Measurements from ENCODE around the gene REPS1. TPM values are rescaled to one million over a fixed set of nuclear protein-coding genes. Genes with fewer than 3 reads are reported as not detected.

The REPS1 gene
- total RNA-seq, 1 experiment from 2014 or later: 63.4 TPM

GRCh38 chr6:138970856-138971425 lies 17.1 kb downstream of the REPS1 start:
- DNase-seq (ENCODE audit: low spot score): peak; percentile 79
- intact Hi-C loops (cut with micrococcal nuclease; ENCODE audit: unreplicated experiment): no loop called here
- BruUV-seq (replicated peaks): no TSS peak
- no peaks in the 10 kb centered on the region for H3K27me3 ChIP-seq (replicated peaks; ENCODE audit: insufficient read depth, low read depth, low read length, poor library complexity)
- H3K4me1 ChIP-seq (ENCODE audit: insufficient read depth, low read length, poor library complexity, severe bottlenecking): peaks cover 44% of the 10 kb centered on the region
- H3K36me3 ChIP-seq (ENCODE audit: insufficient read depth, low read length, poor library complexity, severe bottlenecking): no peaks in the 10 kb centered on the region
- ChIA-PET POLR2A (ENCODE audit: low non-redundant PET) (interaction anchor here (0.7 kb wide), 1 partner anchor 198 kb away, joined by 3 read pairs; the partner anchor contains the start of gene CCDC28A), CTCF (no interaction called here)
- no peak overlapping the region for H3K4me3 ChIP-seq (ENCODE audit: low read depth, low read length, poor library complexity, severe bottlenecking)
- H3K27ac ChIP-seq (ENCODE audit: low read depth, low read length, poor library complexity, severe bottlenecking): peak overlapping the region; percentile 63
- no peak for TF ChIP-seq EZH2 (IDR thresholded peaks at IDR 0.05; ENCODE audit: borderline replicate concordance, low read depth, low read length, poor library complexity, severe bottlenecking)
- TF ChIP-seq CTCF (conservative IDR thresholded peaks at IDR 0.05; ENCODE audit: low read depth, low read length): no peak
- no peaks in the 10 kb centered on the region for H3K9me3 ChIP-seq (ENCODE audit: low read depth, low read length, poor library complexity, severe bottlenecking)

- intact Hi-C loops (cut with micrococcal nuclease; ENCODE audit: unreplicated experiment): no loop called here
- BruUV-seq (replicated peaks): no TSS peak
- POLR2A ChIA-PET (ENCODE audit: low non-redundant PET): interaction anchor here (0.7 kb wide), 1 partner anchor 1722 kb away, joined by 9 read pairs; no protein-coding TSS in a partner anchor
Observed at GRCh38 chr6:138970159-138970558, 17.9 kb downstream of the REPS1 start.

GRCh38 chr6:138966870-138967269 lies 21.2 kb downstream of the REPS1 start:
- no peaks in the 10 kb centered on the region for H3K9me3 ChIP-seq (ENCODE audit: low read depth, low read length, poor library complexity, severe bottlenecking)
- no peak for DNase-seq (ENCODE audit: low spot score)
- peaks cover 20% of the 10 kb centered on the region for H3K4me1 ChIP-seq (ENCODE audit: insufficient read depth, low read length, poor library complexity, severe bottlenecking)
- no peak overlapping the region for H3K4me3 ChIP-seq (ENCODE audit: low read depth, low read length, poor library complexity, severe bottlenecking)
- no TSS peak for BruUV-seq (replicated peaks)
- CTCF ChIA-PET: no interaction called here
- intact Hi-C loops (cut with micrococcal nuclease; ENCODE audit: unreplicated experiment): no loop called here
- H3K27ac ChIP-seq (ENCODE audit: low read depth, low read length, poor library complexity, severe bottlenecking): no peak overlapping the region
- H3K27me3 ChIP-seq (replicated peaks; ENCODE audit: insufficient read depth, low read depth, low read length, poor library complexity): no peaks in the 10 kb centered on the region
- no peak for TF ChIP-seq EZH2 (IDR thresholded peaks at IDR 0.05; ENCODE audit: borderline replicate concordance, low read depth, low read length, poor library complexity, severe bottlenecking)
- TF ChIP-seq CTCF (conservative IDR thresholded peaks at IDR 0.05; ENCODE audit: low read depth, low read length): no peak
- no peaks in the 10 kb centered on the region for H3K36me3 ChIP-seq (ENCODE audit: insufficient read depth, low read length, poor library complexity, severe bottlenecking)
- POLR2A ChIA-PET (ENCODE audit: low non-redundant PET): no interaction called here

More at GRCh38 chr6:138970159-138970558, 17.9 kb downstream of the REPS1 start:
- Histone ChIP-seq H3K9me3 (ENCODE audit: low read depth, low read length, poor library complexity, severe bottlenecking) (no peaks in the 10 kb centered on the region), H3K27ac (ENCODE audit: low read depth, low read length, poor library complexity, severe bottlenecking) (peak overlapping the region; percentile 63), H3K36me3 (ENCODE audit: insufficient read depth, low read length, poor library complexity, severe bottlenecking) (no peaks in the 10 kb centered on the region), H3K4me3 (ENCODE audit: low read depth, low read length, poor library complexity, severe bottlenecking) (no peak overlapping the region), H3K4me1 (ENCODE audit: insufficient read depth, low read length, poor library complexity, severe bottlenecking) (peaks cover 44% of the 10 kb centered on the region), H3K27me3 (replicated peaks; ENCODE audit: insufficient read depth, low read depth, low read length, poor library complexity) (no peaks in the 10 kb centered on the region)
- TF ChIP-seq CTCF (conservative IDR thresholded peaks at IDR 0.05; ENCODE audit: low read depth, low read length): no peak
- no peak for TF ChIP-seq EZH2 (IDR thresholded peaks at IDR 0.05; ENCODE audit: borderline replicate concordance, low read depth, low read length, poor library complexity, severe bottlenecking)
- CTCF ChIA-PET: no interaction called here
- DNase-seq (ENCODE audit: low spot score): no peak
